ENCODE data around the gene TMCO6.
A peak's percentile ranks its signal among the peaks of the same experiment; 100 is the strongest.
"Not testable (repeated sequence)": the region's sequence is repeated elsewhere in the genome, so short reads cannot be mapped to it uniquely, and the experiment has no call there.

TMCO6 gene

DNA sequence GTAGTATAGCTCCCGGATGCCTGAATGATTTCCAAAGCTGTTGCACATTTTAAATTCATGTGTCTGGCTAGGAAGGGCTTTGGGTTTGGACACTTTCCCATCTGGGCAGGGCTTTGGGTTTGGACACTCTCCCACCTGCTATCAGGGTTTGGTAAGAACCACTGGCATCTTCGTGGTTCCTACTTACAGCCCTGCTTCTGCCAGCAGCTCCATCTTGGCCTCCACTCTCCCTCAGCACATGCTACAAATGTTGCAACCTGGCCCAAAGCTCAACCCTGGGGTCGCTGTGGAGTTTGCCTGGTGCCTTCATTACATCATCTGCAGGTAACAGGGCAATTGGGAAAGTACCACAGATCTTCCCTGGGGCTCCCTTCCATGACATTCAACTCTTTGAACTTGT, 3.5 kb downstream of the TMCO6 start:
- Histone ChIP-seq H4K20me1 (ENCODE audit: control insufficient read depth, insufficient read depth, low read depth, low read length) (0 out of 2 replicates have a peak, but pooled peaks cover 7% of the 10 kb centered on the region), H3K4me3 (ENCODE audit: low read length) (no peak overlapping the region), H3K9me3 (ENCODE audit: control insufficient read depth, insufficient read depth, low read length) (no peaks in the 10 kb centered on the region), H3K4me2 (ENCODE audit: low read length) (no peak overlapping the region), H3K79me2 (ENCODE audit: control insufficient read depth, low read length) (peaks cover 69% of the 10 kb centered on the region), H3K4me1 (ENCODE audit: control insufficient read depth, low read length) (peaks cover 37% of the 10 kb centered on the region), H3F3A (ENCODE audit: control insufficient read depth, insufficient read depth) (peaks cover 6% of the 10 kb centered on the region; the same call in 1 of the 2 replicates), H3K36me3 (ENCODE audit: control insufficient read depth, low read length) (peaks cover 66% of the 10 kb centered on the region), H3K9me2 (replicated peaks; ENCODE audit: control insufficient read depth, low read length) (no peaks in the 10 kb centered on the region), H3K27ac (ENCODE audit: low read depth, low read length) (no peak overlapping the region), H3K27me3 (ENCODE audit: control insufficient read depth, low read length) (no peaks in the 10 kb centered on the region)
- TF ChIP-seq CTCF (IDR thresholded peaks at IDR 0.05; ENCODE audit: low read depth, low read length, poor library complexity, severe bottlenecking), result no peak
- no peak for TF ChIP-seq EZH2phosphoT487 (IDR thresholded peaks at IDR 0.05; ENCODE audit: borderline replicate concordance, low read length)

- 0 out of 2 replicates have a peak, but pooled peaks cover 7% of the 10 kb centered on the region for H4K20me1 ChIP-seq (ENCODE audit: control insufficient read depth, insufficient read depth, low read depth, low read length)
Measured at GRCh38 chr5:140647042-140647419, 7.8 kb downstream of the TMCO6 start.

DNA sequence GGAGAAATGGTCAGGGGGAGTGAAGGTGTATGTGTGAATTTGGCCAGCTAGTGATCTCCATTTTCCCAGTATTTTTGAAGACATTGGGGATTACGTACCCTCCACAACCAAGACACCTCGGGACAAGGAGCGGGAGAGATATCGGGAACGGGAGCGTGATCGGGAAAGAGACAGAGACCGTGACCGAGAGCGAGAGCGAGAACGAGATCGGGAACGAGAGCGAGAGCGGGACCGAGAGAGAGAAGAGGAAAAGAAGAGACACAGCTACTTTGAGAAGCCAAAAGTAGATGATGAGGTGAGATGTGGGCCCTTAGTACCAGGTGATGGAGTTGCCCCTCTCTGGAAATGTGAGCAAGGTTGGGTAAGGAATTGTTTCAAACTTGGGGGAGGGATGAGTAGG, 19.6 kb downstream of the TMCO6 start:
- Histone ChIP-seq H4K20me1 (ENCODE audit: control insufficient read depth, insufficient read depth, low read depth, low read length) (0 out of 2 replicates have a peak, but pooled peaks cover 2% of the 10 kb centered on the region), H3K79me2 (ENCODE audit: control insufficient read depth, low read length) (no peaks in the 10 kb centered on the region), H3K27ac (ENCODE audit: low read depth, low read length) (no peak overlapping the region), H3F3A (ENCODE audit: control insufficient read depth, insufficient read depth) (peaks cover 8% of the 10 kb centered on the region; the same call in 1 of the 2 replicates), H3K4me1 (ENCODE audit: control insufficient read depth, low read length) (peaks cover under 1% of the 10 kb centered on the region; the same call in 1 of the 2 replicates), H3K36me3 (ENCODE audit: control insufficient read depth, low read length) (peaks cover 89% of the 10 kb centered on the region), H3K9me3 (ENCODE audit: control insufficient read depth, insufficient read depth, low read length) (no peaks in the 10 kb centered on the region), H3K9me2 (replicated peaks; ENCODE audit: control insufficient read depth, low read length) (no peaks in the 10 kb centered on the region), H3K4me3 (ENCODE audit: low read length) (no peak overlapping the region), H3K27me3 (ENCODE audit: control insufficient read depth, low read length) (no peaks in the 10 kb centered on the region), H3K4me2 (ENCODE audit: low read length) (no peak overlapping the region)
- TF ChIP-seq CTCF (IDR thresholded peaks at IDR 0.05; ENCODE audit: low read depth, low read length, poor library complexity, severe bottlenecking) (no peak), EZH2phosphoT487 (IDR thresholded peaks at IDR 0.05; ENCODE audit: borderline replicate concordance, low read length) (no peak)

More at GRCh38 chr5:140647042-140647419, 7.8 kb downstream of the TMCO6 start:
- no peaks in the 10 kb centered on the region for H3K9me3 ChIP-seq (ENCODE audit: control insufficient read depth, insufficient read depth, low read length)
- H3F3A ChIP-seq (ENCODE audit: control insufficient read depth, insufficient read depth), result 0 out of 2 replicates have a peak, but pooled peaks cover 3% of the 10 kb centered on the region
- peak overlapping the region; percentile 32 for H3K27ac ChIP-seq (ENCODE audit: low read depth, low read length)
- H3K79me2 ChIP-seq (ENCODE audit: control insufficient read depth, low read length), result peaks cover 63% of the 10 kb centered on the region
- H3K27me3 ChIP-seq (ENCODE audit: control insufficient read depth, low read length), result no peaks in the 10 kb centered on the region
- peaks cover 83% of the 10 kb centered on the region for H3K36me3 ChIP-seq (ENCODE audit: control insufficient read depth, low read length)
- H3K4me3 ChIP-seq (ENCODE audit: low read length), result peak overlapping the region; percentile 96
- peaks cover 20% of the 10 kb centered on the region for H3K4me1 ChIP-seq (ENCODE audit: control insufficient read depth, low read length)
- no peaks in the 10 kb centered on the region for H3K9me2 ChIP-seq (replicated peaks; ENCODE audit: control insufficient read depth, low read length)
- peak overlapping the region; percentile 64 for H3K4me2 ChIP-seq (ENCODE audit: low read length)
- TF ChIP-seq EZH2phosphoT487 (IDR thresholded peaks at IDR 0.05; ENCODE audit: borderline replicate concordance, low read length) (no peak), CTCF (IDR thresholded peaks at IDR 0.05; ENCODE audit: low read depth, low read length, poor library complexity, severe bottlenecking) (no peak)

GRCh38 chr5:140660371-140660770, 21.1 kb downstream of the TMCO6 start:
- H3K9me2 ChIP-seq (replicated peaks; ENCODE audit: control insufficient read depth, low read length); H3K4me3 ChIP-seq (ENCODE audit: low read length); H3K4me2 ChIP-seq (ENCODE audit: low read length); H3F3A ChIP-seq (ENCODE audit: control insufficient read depth, insufficient read depth); H3K27ac ChIP-seq (ENCODE audit: low read depth, low read length); H3K79me2 ChIP-seq (ENCODE audit: control insufficient read depth, low read length); H3K4me1 ChIP-seq (ENCODE audit: control insufficient read depth, low read length); H3K27me3 ChIP-seq (ENCODE audit: control insufficient read depth, low read length); H3K9me3 ChIP-seq (ENCODE audit: control insufficient read depth, insufficient read depth, low read length); H4K20me1 ChIP-seq (ENCODE audit: control insufficient read depth, insufficient read depth, low read depth, low read length): not testable (repeated sequence)
- peaks cover 79% of the 10 kb centered on the region for H3K36me3 ChIP-seq (ENCODE audit: control insufficient read depth, low read length)
